MM.1S (cell line): Measurements from ENCODE around the gene ADAMTS17.

Experiments used
- DNase-seq: peaks from one replicate; pipeline ENCODE4 v3.0.0-alpha.2; 2015
- H2AFZ ChIP-seq: fragments of 300-600 bp; sonication (generic); 2 replicates; pipeline ENCODE4 v1.6.0; 2016; ENCODE audit warnings: antibody characterized with exemption, low read length
- H3F3A ChIP-seq: fragments of 300-600 bp; sonication (generic); 2 replicates; pipeline ENCODE4 v1.6.1; 2016; ENCODE audit warnings: mild to moderate bottlenecking, antibody characterized with exemption, low read length, moderate library complexity, mixed read lengths; ENCODE audit not compliant: insufficient read depth
- H3K27ac ChIP-seq: fragments of 300-600 bp; sonication (generic); 2 replicates; pipeline ENCODE4 v1.5.1; 2016; ENCODE audit warnings: mild to moderate bottlenecking, low read length
- H3K27me3 ChIP-seq: fragments of 300-600 bp; sonication (generic); replicated peaks from 2 replicates; pipeline ENCODE4 v1.6.0; 2016; ENCODE audit warnings: low read length; ENCODE audit not compliant: insufficient read depth
- H3K36me3 ChIP-seq: fragments of 300-600 bp; sonication (generic); replicated peaks from 2 replicates; pipeline ENCODE4 v1.6.1; 2016; ENCODE audit warnings: mild to moderate bottlenecking, low read length, mixed read lengths; ENCODE audit not compliant: insufficient read depth
- H3K4me1 ChIP-seq: fragments of 300-600 bp; sonication (generic); 2 replicates; pipeline ENCODE4 v1.6.1; 2016; ENCODE audit warnings: low read length, mixed read lengths
- H3K4me2 ChIP-seq: fragments of 300-600 bp; sonication (generic); 2 replicates; pipeline ENCODE4 v1.6.0; 2016; ENCODE audit warnings: low read depth, low read length
- H3K4me3 ChIP-seq: fragments of 300-600 bp; sonication (generic); 2 replicates; pipeline ENCODE4 v1.5.1; 2016; ENCODE audit warnings: low read length, mixed read lengths
- H3K79me2 ChIP-seq: fragments of 300-600 bp; sonication (generic); 2 replicates; pipeline ENCODE4 v1.6.1; 2016; ENCODE audit warnings: mixed run types, low read length, mixed read lengths
- H3K9ac ChIP-seq: fragments of 300-600 bp; sonication (generic); 2 replicates; pipeline ENCODE4 v1.6.1; 2016; ENCODE audit warnings: low read length, mixed read lengths
- H3K9me2 ChIP-seq: fragments of 300-600 bp; sonication (generic); replicated peaks from 2 replicates; pipeline ENCODE4 v1.6.1; 2016; ENCODE audit warnings: mild to moderate bottlenecking, low read length, mixed read lengths; ENCODE audit not compliant: insufficient read depth
- H3K9me3 ChIP-seq: fragments of 300-600 bp; sonication (generic); replicated peaks from 2 replicates; pipeline ENCODE4 v1.6.1; 2016; ENCODE audit warnings: mild to moderate bottlenecking, low read length, mixed read lengths; ENCODE audit not compliant: insufficient read depth
- H4K20me1 ChIP-seq: fragments of 300-600 bp; sonication (generic); 2 replicates; pipeline ENCODE4 v1.6.1; 2016; ENCODE audit warnings: mild to moderate bottlenecking, low read length, moderate library complexity, mixed read lengths; ENCODE audit not compliant: insufficient read depth
- CTCF ChIP-seq: fragments of 300-600 bp; sonication (generic); IDR thresholded peaks from 2 replicates; pipeline ENCODE4 v1.5.1; 2016; ENCODE audit warnings: antibody characterized with exemption, low read length, mixed read lengths
- EZH2 ChIP-seq: fragments of 300-600 bp; sonication (generic); optimal IDR thresholded peaks from 2 replicates; pipeline ENCODE3; 2017; ENCODE audit warnings: low read depth, mild to moderate bottlenecking, antibody characterized with exemption, low read length, mixed read lengths
- EZH2phosphoT487 ChIP-seq: fragments of 300-600 bp; sonication (generic); IDR thresholded peaks from 2 replicates; pipeline ENCODE4 v1.6.1; 2018; ENCODE audit warnings: antibody characterized with exemption, low read length

The ADAMTS17 gene

GRCh38 chr15:100230784-100231183, 111.0 kb downstream of the ADAMTS17 start:
- no peaks in the 10 kb centered on the region for H4K20me1 ChIP-seq
- no peak for TF ChIP-seq CTCF
- TF ChIP-seq EZH2phosphoT487, result no peak
- TF ChIP-seq EZH2, result no peak

GRCh38 chr15:100229181-100230163, 112.3 kb downstream of the ADAMTS17 start:
- Histone ChIP-seq H3K4me1 (no peaks in the 10 kb centered on the region), H3K27me3 (no peaks in the 10 kb centered on the region), H3K27ac (no peak overlapping the region), H3K9me2 (no peaks in the 10 kb centered on the region), H4K20me1 (no peaks in the 10 kb centered on the region), H3K36me3 (no peaks in the 10 kb centered on the region), H3K79me2 (no peaks in the 10 kb centered on the region), H3K9ac (no peak overlapping the region), H2AFZ (no peak overlapping the region), H3K4me3 (no peak overlapping the region), H3F3A (no peaks in the 10 kb centered on the region), H3K9me3 (no peaks in the 10 kb centered on the region), H3K4me2 (no peak overlapping the region)
- no peak for TF ChIP-seq EZH2
- TF ChIP-seq EZH2phosphoT487, result no peak
- no peak for TF ChIP-seq CTCF
- no peak for DNase-seq

More at GRCh38 chr15:100230784-100231183, 111.0 kb downstream of the ADAMTS17 start:
- Histone ChIP-seq H3K36me3 (no peaks in the 10 kb centered on the region), H3K9me2 (no peaks in the 10 kb centered on the region), H3F3A (no peaks in the 10 kb centered on the region), H3K4me1 (no peaks in the 10 kb centered on the region), H3K27ac (no peak overlapping the region), H3K79me2 (no peaks in the 10 kb centered on the region), H2AFZ (no peak overlapping the region), H3K4me3 (no peak overlapping the region), H3K9ac (no peak overlapping the region), H3K9me3 (no peaks in the 10 kb centered on the region), H3K4me2 (no peak overlapping the region), H3K27me3 (no peaks in the 10 kb centered on the region)
- DNase-seq, result no peak

- Histone ChIP-seq H3K9me3 (no peaks in the 10 kb centered on the region), H4K20me1 (no peaks in the 10 kb centered on the region), H3K36me3 (no peaks in the 10 kb centered on the region), H3K27ac (no peak overlapping the region), H2AFZ (no peak overlapping the region), H3K27me3 (no peaks in the 10 kb centered on the region), H3F3A (no peaks in the 10 kb centered on the region), H3K4me2 (no peak overlapping the region), H3K4me3 (no peak overlapping the region), H3K9ac (no peak overlapping the region), H3K9me2 (no peaks in the 10 kb centered on the region), H3K4me1 (no peaks in the 10 kb centered on the region), H3K79me2 (no peaks in the 10 kb centered on the region)
- no peak for TF ChIP-seq EZH2phosphoT487
- TF ChIP-seq EZH2, result no peak
- no peak for TF ChIP-seq CTCF
- DNase-seq, result no peak
Observed at GRCh38 chr15:100227781-100228180, 114.0 kb downstream of the ADAMTS17 start.
